BE2C (cell line): ENCODE results near the gene LRRC26.
"Not testable (repeated sequence)": the region's sequence is repeated elsewhere in the genome, so short reads cannot be mapped to it uniquely, and the experiment has no call there.

Experiments used
- DNase-seq: peaks from one replicate; pipeline ENCODE4 v3.0.0-alpha.2; 2020
- H3K27me3 ChIP-seq: fragments of 250-450 bp; sonication (Bioruptor Pico); 2 replicates; pipeline ENCODE4 v1.5.1; 2020; ENCODE audit warnings: mild to moderate bottlenecking
- H3K36me3 ChIP-seq: fragments of 250-450 bp; sonication (Bioruptor Pico); 2 replicates; pipeline ENCODE4 v1.5.1; 2020; ENCODE audit warnings: mild to moderate bottlenecking
- H3K4me1 ChIP-seq: fragments of 250-450 bp; sonication (Bioruptor Pico); 2 replicates; pipeline ENCODE4 v1.5.1; 2020
- H3K4me3 ChIP-seq: 2 replicates; pipeline ENCODE4 v1.5.1; 2011; ENCODE audit warnings: low read depth, low read length
- H3K9me3 ChIP-seq: fragments of 250-450 bp; sonication (Bioruptor Pico); 2 replicates; pipeline ENCODE4 v1.5.1; 2020
- CTCF ChIP-seq: IDR thresholded peaks from 2 replicates; pipeline ENCODE4 v1.5.1; 2012; ENCODE audit warnings: mild to moderate bottlenecking, low read depth, low read length

The LRRC26 gene

DNA sequence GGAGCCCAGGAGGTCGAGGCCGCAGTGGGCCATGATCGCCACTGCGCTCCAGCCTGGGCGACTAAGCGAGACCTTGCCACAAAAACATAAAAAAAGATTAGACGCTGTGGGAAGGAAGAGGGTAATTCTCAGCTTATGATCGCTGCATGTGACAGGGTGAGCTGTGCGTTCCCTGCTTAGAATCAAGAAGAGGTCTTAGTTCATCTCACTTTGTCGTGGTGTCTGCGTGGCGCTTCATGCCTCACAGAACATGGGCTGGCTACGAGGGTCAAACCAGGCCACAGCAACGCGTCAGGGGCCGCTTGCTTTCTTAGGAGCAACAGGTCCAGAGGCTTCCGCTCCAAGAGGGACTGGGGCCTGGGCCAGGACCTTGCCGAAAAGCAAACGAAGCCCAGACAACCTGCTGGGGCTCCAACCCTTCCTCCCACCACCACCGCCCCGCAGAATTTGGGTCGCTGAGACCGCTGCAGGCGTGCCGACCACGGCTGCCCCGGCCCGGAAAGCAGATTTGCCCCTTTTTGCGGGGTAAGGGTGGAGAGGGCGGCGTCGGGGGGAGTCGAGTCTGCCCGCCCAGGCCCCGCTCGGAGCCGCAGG is 40.9 kb downstream of the LRRC26 start:
- no peak for TF ChIP-seq CTCF
- Histone ChIP-seq H3K9me3 (no peaks in the 10 kb centered on the region), H3K27me3 (no peaks in the 10 kb centered on the region), H3K4me1 (no peaks in the 10 kb centered on the region), H3K4me3 (peak overlapping the region; percentile 70), H3K36me3 (no peaks in the 10 kb centered on the region)
- peak; percentile 61 for DNase-seq

GRCh38 chr9:137128158-137128861 is 41.5 kb downstream of the LRRC26 start:
- no peak for TF ChIP-seq CTCF

DNA sequence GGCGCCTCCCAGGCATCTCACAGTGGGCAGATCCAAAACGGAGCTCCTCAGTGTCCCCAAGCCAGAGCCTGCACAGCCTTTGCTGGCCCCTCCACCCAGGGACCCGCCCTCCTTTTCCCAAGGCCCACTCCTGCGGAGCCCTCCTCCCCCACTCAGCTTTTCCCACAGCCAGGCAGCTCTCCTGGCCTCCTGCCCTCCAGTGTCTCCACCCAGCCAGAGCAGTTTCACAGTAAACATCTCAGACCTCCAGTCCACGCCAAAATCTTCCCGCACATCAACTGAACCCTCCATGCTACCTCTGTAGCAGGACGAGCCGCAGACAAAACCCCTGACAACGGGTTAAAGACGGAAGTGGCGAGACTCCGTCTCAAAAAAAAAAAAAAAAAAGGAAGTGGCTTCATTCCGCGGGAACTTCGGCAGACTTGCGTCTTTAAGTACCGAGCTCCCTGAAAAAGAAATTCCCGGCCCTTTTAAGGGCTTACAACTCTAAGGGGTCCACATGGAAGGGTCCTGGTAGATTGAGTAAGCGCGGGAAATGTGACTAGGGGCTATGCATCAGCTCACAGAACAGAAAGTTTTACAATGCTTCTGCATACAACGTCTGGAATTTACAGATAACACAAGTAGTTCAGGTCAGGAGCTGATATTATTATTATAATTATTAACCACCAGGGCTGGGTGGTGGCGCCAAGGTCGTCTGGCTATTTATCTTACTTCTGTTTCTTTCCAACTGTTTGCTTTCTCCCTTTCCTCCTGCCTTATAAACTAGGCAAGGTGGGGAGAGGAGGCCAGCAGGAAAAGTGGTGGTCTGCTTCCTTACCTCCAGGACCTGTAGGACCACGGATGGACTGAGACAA is 42.3 kb downstream of the LRRC26 start:
- DNase-seq, result peak; percentile 54
- H3K4me3 ChIP-seq, result peak overlapping the region; percentile 70
- TF ChIP-seq CTCF, result no peak
- H3K27me3 ChIP-seq, result no peaks in the 10 kb centered on the region
- H3K36me3 ChIP-seq, result no peaks in the 10 kb centered on the region
- H3K4me1 ChIP-seq, result no peaks in the 10 kb centered on the region
- no peaks in the 10 kb centered on the region for H3K9me3 ChIP-seq

More at GRCh38 chr9:137128158-137128861, 41.5 kb downstream of the LRRC26 start:
- Histone ChIP-seq H3K4me3 (peak overlapping the region; percentile 70), H3K4me1 (no peaks in the 10 kb centered on the region), H3K36me3 (no peaks in the 10 kb centered on the region), H3K9me3 (no peaks in the 10 kb centered on the region), H3K27me3 (no peaks in the 10 kb centered on the region)
- no peak for DNase-seq

DNA sequence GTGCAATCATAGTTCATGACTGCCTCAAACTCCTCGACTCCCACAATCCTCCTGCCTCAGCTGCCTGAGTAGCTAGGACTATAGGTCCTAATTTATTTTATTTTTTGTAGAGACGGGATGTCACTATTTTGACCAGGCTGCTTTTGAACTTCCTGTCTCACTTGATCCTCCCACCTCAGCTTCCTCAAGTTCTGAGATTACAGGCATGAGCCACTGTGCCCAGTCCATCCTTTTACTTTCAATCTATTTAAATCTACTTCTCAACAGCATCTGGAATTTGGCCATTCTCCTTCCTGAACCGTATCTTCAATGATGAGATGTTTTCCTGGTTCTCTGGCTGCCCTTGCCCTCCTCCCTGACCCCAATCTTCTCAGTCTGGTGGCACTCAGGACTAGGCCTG is 43.1 kb downstream of the LRRC26 start:
- H3K27me3 ChIP-seq, result no peaks in the 10 kb centered on the region
- no peaks in the 10 kb centered on the region for H3K9me3 ChIP-seq
- DNase-seq, result no peak
- H3K4me3 ChIP-seq, result peak overlapping the region; percentile 70
- no peak for TF ChIP-seq CTCF
- no peaks in the 10 kb centered on the region for H3K36me3 ChIP-seq
- H3K4me1 ChIP-seq, result no peaks in the 10 kb centered on the region

- H3K4me3 ChIP-seq, H3K27me3 ChIP-seq, DNase-seq, H3K4me1 ChIP-seq, H3K9me3 ChIP-seq, H3K36me3 ChIP-seq: not testable (repeated sequence)
Observed at GRCh38 chr9:137123952-137124462, 45.8 kb downstream of the LRRC26 start.

DNA sequence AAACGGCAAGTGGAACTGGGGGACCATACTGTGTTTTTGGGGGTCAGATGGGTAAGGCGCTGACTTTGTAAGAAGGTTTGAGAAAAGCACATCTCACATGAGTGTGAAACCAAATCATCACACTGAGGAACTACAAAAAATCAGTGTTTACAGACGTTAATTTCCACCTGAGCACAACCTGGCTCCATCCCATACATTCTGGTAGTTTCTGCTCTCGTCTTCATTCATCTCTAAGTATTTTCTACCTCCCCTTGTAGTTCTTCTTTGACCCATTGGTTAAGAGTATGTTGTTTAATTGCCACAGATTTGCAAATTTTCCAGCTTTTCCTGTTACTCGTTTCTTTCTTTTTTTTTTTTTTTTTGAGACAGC is 46.4 kb downstream of the LRRC26 start:
- TF ChIP-seq CTCF, result no peak
- Histone ChIP-seq H3K4me3 (no peak overlapping the region), H3K4me1 (no peaks in the 10 kb centered on the region), H3K9me3 (no peaks in the 10 kb centered on the region), H3K36me3 (no peaks in the 10 kb centered on the region), H3K27me3 (no peaks in the 10 kb centered on the region)
- DNase-seq, result no peak

- H3K27me3 ChIP-seq, H3K4me3 ChIP-seq, H3K4me1 ChIP-seq, H3K9me3 ChIP-seq, DNase-seq, H3K36me3 ChIP-seq: not testable (repeated sequence)
Observed at GRCh38 chr9:137122796-137123467, 46.9 kb downstream of the LRRC26 start.

GRCh38 chr9:137121927-137122795 is 47.7 kb downstream of the LRRC26 start:
- not testable (repeated sequence) for DNase-seq, H3K9me3 ChIP-seq, H3K36me3 ChIP-seq, H3K27me3 ChIP-seq, H3K4me3 ChIP-seq, H3K4me1 ChIP-seq
